Measurements from ENCODE around the gene GRIP2.

DNA sequence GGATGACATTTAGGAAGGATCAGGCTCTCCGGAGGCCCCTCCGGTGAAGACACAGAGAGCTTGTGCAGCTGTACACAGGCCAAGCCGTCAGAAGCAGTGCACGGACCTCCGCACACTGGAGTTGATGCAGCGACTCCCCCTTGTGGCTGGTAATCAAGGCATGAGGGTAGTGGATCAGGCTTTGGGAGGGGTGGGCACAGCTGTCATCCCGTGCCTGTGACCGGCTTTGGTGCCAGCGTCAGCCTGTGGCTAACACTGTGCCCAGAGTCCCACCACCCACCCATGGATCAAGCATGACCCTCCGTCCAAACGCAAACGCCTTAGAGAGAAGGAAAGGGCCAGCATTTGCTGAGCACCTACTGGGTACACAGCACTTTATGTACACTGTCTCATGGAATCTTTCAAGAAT lies 8.2 kb upstream of the GRIP2 start:
- TF ChIP-seq, protein P1, sequence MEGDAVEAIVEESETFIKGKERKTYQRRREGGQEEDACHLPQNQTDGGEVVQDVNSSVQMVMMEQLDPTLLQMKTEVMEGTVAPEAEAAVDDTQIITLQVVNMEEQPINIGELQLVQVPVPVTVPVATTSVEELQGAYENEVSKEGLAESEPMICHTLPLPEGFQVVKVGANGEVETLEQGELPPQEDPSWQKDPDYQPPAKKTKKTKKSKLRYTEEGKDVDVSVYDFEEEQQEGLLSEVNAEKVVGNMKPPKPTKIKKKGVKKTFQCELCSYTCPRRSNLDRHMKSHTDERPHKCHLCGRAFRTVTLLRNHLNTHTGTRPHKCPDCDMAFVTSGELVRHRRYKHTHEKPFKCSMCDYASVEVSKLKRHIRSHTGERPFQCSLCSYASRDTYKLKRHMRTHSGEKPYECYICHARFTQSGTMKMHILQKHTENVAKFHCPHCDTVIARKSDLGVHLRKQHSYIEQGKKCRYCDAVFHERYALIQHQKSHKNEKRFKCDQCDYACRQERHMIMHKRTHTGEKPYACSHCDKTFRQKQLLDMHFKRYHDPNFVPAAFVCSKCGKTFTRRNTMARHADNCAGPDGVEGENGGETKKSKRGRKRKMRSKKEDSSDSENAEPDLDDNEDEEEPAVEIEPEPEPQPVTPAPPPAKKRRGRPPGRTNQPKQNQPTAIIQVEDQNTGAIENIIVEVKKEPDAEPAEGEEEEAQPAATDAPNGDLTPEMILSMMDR (IDR thresholded peaks at IDR 0.05) = peak; percentile 21 to 50 (median 38)
- no peak for TF ChIP-seq POLR2A (IDR thresholded peaks at IDR 0.05)
